GM12892 (cell line): ENCODE measurements around the gene TMEM154.

Experiments used
- POLR2A ChIP-seq: IDR thresholded peaks from 2 replicates; pipeline ENCODE4 v1.6.1; 2011; ENCODE audit warnings: low read depth, low read length, control low read depth
- POLR2AphosphoS5 ChIP-seq: IDR thresholded peaks from 2 replicates; pipeline ENCODE4 v1.6.1; 2011; ENCODE audit warnings: low read depth, low read length, control low read depth

DNA sequence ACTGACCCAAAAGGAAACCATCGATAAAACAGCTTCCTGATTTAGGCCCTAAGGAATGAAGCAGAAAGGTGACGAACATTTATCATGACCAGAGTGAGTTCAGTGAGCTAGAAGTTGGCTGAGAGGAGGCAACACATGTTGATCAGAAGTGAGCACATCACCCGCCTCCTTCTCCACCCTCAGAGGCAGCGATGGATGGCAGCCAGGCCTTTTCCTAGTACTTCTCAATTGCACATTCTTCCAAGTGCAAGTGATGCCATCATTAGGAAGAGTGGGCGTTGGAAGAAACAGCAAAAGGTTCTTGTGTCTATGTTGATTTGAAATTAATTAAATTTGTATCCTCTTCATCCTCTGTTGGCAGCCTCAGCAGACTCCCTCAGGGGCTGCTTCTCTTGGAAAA is 51.7 kb downstream of the TMEM154 start:
- TF ChIP-seq POLR2A, result no peak
- TF ChIP-seq POLR2AphosphoS5, result no peak
